DND-41 (cell line): Measurements from ENCODE around the gene SMG7.

Source experiments
- ATAC-seq: fragments of 200-7000 bp; cut with Tn5 transposase; 3 replicates; pipeline ENCODE4 v1.9.1; 2021; ENCODE audit warnings: low read depth; ENCODE audit not compliant: insufficient read depth
- DNase-seq: peaks from one replicate; pipeline ENCODE4 v3.0.0-alpha.2; 2020
- H2AFZ ChIP-seq: 2 replicates; pipeline ENCODE4 v1.6.0; 2012; ENCODE audit warnings: low read depth, low read length
- H3K27ac ChIP-seq: 2 replicates; pipeline ENCODE4 v1.5.1; 2012; ENCODE audit warnings: low read length, inconsistent platforms
- H3K27me3 ChIP-seq: fragments of 200-600 bp; sonication (generic); 2 replicates; pipeline ENCODE4 v1.6.0; 2012; ENCODE audit warnings: low read length, mild to moderate bottlenecking, inconsistent platforms; ENCODE audit not compliant: insufficient read depth, poor library complexity
- H3K36me3 ChIP-seq: 2 replicates; pipeline ENCODE4 v1.5.1; 2012; ENCODE audit warnings: low read length, inconsistent platforms; ENCODE audit not compliant: insufficient read depth
- H3K4me1 ChIP-seq: 2 replicates; pipeline ENCODE4 v1.5.1; 2012; ENCODE audit warnings: mild to moderate bottlenecking, low read length; ENCODE audit not compliant: insufficient read depth
- H3K4me2 ChIP-seq: 2 replicates; pipeline ENCODE4 v1.6.0; 2012; ENCODE audit warnings: mild to moderate bottlenecking, moderate library complexity, low read length, inconsistent platforms; ENCODE audit not compliant: insufficient read depth
- H3K4me3 ChIP-seq, 2 experiments: fragments of 200-600 bp in 1 of 2; shearing (Covaris generic) in 1 of 2; 2 replicates each; pipeline ENCODE4 v1.5.1; 2012 to 2016; ENCODE audit warnings: inconsistent platforms in 2 of 2, low read length in 2 of 2, mild to moderate bottlenecking in 2 of 2, low read depth in 1 of 2, moderate library complexity in 1 of 2
- H3K79me2 ChIP-seq: 2 replicates; pipeline ENCODE4 v1.6.0; 2012; ENCODE audit warnings: low read length, inconsistent platforms; ENCODE audit not compliant: insufficient read depth
- H3K9ac ChIP-seq: 2 replicates; pipeline ENCODE4 v1.6.0; 2012; ENCODE audit warnings: low read depth, mild to moderate bottlenecking, inconsistent platforms, low read length, moderate library complexity
- H3K9me3 ChIP-seq: 2 replicates; pipeline ENCODE4 v1.5.1; 2012; ENCODE audit warnings: low read length, moderate library complexity, mild to moderate bottlenecking, inconsistent platforms; ENCODE audit not compliant: insufficient read depth, severe bottlenecking
- H4K20me1 ChIP-seq: 2 replicates; pipeline ENCODE4 v1.6.0; 2012; ENCODE audit warnings: low read length; ENCODE audit not compliant: insufficient read depth
- EZH2 ChIP-seq: IDR thresholded peaks from 3 replicates; pipeline ENCODE4 v1.6.1; 2012; ENCODE audit warnings: borderline replicate concordance, low read depth, mild to moderate bottlenecking, moderate library complexity, low read length, inconsistent platforms; ENCODE audit not compliant: severe bottlenecking
- TF ChIP-seq, protein P1 (sequence below): IDR thresholded peaks from 2 replicates; pipeline ENCODE4 v1.5.1; 2012; ENCODE audit warnings: borderline replicate concordance, low read length, moderate library complexity, mild to moderate bottlenecking; ENCODE audit not compliant: poor library complexity, severe bottlenecking; ENCODE audit errors: extremely low read depth

SMG7 gene

DNA sequence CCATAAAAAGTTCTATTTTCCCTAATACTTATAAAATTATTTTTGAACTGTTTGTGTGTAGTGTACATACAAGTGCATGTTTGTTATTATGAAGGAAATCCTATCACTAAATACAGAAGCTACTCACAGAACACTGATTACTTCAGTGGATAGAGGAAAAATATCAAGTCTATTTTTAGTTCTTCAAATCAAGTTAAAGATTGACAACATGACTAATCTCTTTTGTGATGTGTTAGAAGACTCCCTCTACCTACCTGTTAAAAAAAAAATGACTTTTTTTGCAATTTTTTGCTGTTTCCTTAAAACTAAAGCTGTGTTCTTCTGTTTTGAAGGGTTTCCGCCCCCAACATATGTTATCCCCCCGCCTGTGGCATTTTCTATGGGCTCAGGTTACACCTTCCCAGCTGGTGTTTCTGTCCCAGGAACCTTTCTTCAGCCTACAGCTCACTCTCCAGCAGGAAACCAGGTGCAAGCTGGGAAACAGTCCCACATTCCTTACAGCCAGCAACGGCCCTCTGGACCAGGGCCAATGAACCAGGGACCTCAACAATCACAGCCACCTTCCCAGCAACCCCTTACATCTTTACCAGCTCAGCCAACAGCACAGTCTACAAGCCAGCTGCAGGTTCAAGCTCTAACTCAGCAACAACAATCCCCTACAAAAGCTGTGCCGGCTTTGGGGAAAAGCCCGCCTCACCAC lies 72.4 kb downstream of the SMG7 start:
- H3K9ac ChIP-seq = no peak overlapping the region
- no peaks in the 10 kb centered on the region for H3K9me3 ChIP-seq
- TF ChIP-seq, protein P1, sequence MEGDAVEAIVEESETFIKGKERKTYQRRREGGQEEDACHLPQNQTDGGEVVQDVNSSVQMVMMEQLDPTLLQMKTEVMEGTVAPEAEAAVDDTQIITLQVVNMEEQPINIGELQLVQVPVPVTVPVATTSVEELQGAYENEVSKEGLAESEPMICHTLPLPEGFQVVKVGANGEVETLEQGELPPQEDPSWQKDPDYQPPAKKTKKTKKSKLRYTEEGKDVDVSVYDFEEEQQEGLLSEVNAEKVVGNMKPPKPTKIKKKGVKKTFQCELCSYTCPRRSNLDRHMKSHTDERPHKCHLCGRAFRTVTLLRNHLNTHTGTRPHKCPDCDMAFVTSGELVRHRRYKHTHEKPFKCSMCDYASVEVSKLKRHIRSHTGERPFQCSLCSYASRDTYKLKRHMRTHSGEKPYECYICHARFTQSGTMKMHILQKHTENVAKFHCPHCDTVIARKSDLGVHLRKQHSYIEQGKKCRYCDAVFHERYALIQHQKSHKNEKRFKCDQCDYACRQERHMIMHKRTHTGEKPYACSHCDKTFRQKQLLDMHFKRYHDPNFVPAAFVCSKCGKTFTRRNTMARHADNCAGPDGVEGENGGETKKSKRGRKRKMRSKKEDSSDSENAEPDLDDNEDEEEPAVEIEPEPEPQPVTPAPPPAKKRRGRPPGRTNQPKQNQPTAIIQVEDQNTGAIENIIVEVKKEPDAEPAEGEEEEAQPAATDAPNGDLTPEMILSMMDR = no peak
- TF ChIP-seq EZH2 = no peak

DNA sequence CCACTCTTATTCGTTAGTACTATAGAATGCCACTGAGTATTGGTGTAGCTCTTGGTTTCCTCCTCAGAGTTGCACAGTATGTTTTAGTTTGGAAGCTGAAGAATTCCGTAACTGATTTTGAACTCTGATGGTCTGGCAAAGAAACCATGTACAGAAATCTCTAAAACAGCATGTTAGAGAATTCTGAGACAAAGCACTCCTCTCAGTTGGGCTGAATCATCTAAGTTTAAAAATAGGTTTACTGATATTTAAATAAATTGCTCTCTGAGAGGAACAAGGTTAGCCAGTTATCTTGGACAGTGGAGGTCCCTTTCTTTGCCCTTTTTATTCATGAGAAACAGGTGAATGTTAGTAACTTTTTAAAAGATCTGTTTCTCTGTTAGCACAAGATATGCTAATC lies 74.1 kb downstream of the SMG7 start:
- Histone ChIP-seq H3K4me2 (no peak overlapping the region), H3K9me3 (no peaks in the 10 kb centered on the region), H3K79me2 (no peaks in the 10 kb centered on the region), H4K20me1 (no peaks in the 10 kb centered on the region; the same call in 1 of the 2 replicates), H3K36me3 (peaks cover 99% of the 10 kb centered on the region), H3K4me1 (no peaks in the 10 kb centered on the region), H3K27me3 (no peaks in the 10 kb centered on the region), H2AFZ (no peak overlapping the region), H3K4me3 (no peak overlapping the region), H3K27ac (no peak overlapping the region), H3K9ac (no peak overlapping the region)
- TF ChIP-seq, protein P1 = no peak
- TF ChIP-seq EZH2 = no peak
- ATAC-seq (no peak), DNase-seq (no peak)

More for the DNA sequence above, 72.4 kb downstream of the SMG7 start:
- Histone ChIP-seq H3K4me3 (no peak overlapping the region), H2AFZ (no peak overlapping the region), H4K20me1 (no peaks in the 10 kb centered on the region; the same call in 1 of the 2 replicates), H3K27me3 (no peaks in the 10 kb centered on the region), H3K27ac (no peak overlapping the region), H3K79me2 (no peaks in the 10 kb centered on the region), H3K4me2 (no peak overlapping the region), H3K4me1 (no peaks in the 10 kb centered on the region), H3K36me3 (peaks cover 100% of the 10 kb centered on the region)
- DNase-seq (no peak), ATAC-seq (no peak)

DNA sequence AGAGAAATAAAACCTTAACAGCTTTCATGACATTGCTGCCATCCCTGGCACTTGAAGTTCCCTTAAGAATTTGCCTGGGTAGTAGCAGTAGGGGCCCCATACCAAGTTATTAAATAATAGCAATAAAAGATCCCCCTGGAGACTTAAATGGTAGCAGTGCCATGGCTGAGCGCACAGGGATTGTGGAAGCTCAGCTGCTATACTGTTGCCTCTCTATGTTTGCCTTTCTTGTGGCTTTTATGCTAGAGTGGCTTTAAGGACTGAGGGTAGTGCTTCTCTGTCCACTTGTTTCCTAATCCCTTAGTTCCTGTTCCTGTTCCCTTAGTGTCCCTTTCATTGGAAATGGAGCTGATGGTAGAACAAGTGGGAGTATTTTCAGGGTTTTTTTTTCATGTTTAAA lies 75.8 kb downstream of the SMG7 start:
- no peaks in the 10 kb centered on the region for H3K4me1 ChIP-seq
- TF ChIP-seq, protein P1 = no peak
- TF ChIP-seq EZH2 = no peak
- H4K20me1 ChIP-seq = no peaks in the 10 kb centered on the region; the same call in 1 of the 2 replicates
- no peak overlapping the region for H3K27ac ChIP-seq
- no peak overlapping the region for H3K4me2 ChIP-seq
- ATAC-seq = no peak
- peaks cover 99% of the 10 kb centered on the region for H3K36me3 ChIP-seq
- DNase-seq = no peak
- H3K9me3 ChIP-seq = no peaks in the 10 kb centered on the region
- no peaks in the 10 kb centered on the region for H3K79me2 ChIP-seq
- H3K9ac ChIP-seq = no peak overlapping the region
- no peak overlapping the region for H2AFZ ChIP-seq
- H3K27me3 ChIP-seq = no peaks in the 10 kb centered on the region
- H3K4me3 ChIP-seq = no peak overlapping the region
